Nephron (organoid): ENCODE measurements around the gene B4GALT1.
A peak's percentile ranks its signal among the peaks of the same experiment; 100 is the strongest.

ENCODE experiments used
- H3K27ac Mint-ChIP-seq, 3 experiments: 2 replicates each; pipeline ENCODE4 v1.8.0; 2020; ENCODE audit warnings: mixed read lengths in 3 of 3, mild to moderate bottlenecking in 2 of 3, moderate library complexity in 1 of 3
- H3K27me3 Mint-ChIP-seq: 2 replicates; pipeline ENCODE4 v1.8.0; 2021; ENCODE audit warnings: low read depth, mild to moderate bottlenecking, moderate library complexity, mixed read lengths
- H3K36me3 Mint-ChIP-seq: 2 replicates; pipeline ENCODE4 v1.8.0; 2020; ENCODE audit warnings: low read depth, mixed read lengths
- H3K4me1 Mint-ChIP-seq: 2 replicates; pipeline ENCODE4 v1.8.0; 2020; ENCODE audit warnings: mixed read lengths
- H3K4me3 Mint-ChIP-seq, 3 experiments: 2 replicates each; pipeline ENCODE4 v1.8.0; 2020; ENCODE audit warnings: mild to moderate bottlenecking in 3 of 3, mixed read lengths in 3 of 3, moderate library complexity in 2 of 3
- H3K9me3 Mint-ChIP-seq: 2 replicates; pipeline ENCODE4 v1.8.0; 2020; ENCODE audit warnings: mixed read lengths
- TF ChIP-seq, protein P1 (sequence below), 3 experiments: fragments of 200-600 bp; sonication (generic); IDR thresholded peaks; one replicate each; pipeline ENCODE4 v1.5.0; 2021; ENCODE audit warnings: antibody characterized with exemption in 3 of 3; ENCODE audit not compliant: unreplicated experiment in 3 of 3

Gene B4GALT1

DNA sequence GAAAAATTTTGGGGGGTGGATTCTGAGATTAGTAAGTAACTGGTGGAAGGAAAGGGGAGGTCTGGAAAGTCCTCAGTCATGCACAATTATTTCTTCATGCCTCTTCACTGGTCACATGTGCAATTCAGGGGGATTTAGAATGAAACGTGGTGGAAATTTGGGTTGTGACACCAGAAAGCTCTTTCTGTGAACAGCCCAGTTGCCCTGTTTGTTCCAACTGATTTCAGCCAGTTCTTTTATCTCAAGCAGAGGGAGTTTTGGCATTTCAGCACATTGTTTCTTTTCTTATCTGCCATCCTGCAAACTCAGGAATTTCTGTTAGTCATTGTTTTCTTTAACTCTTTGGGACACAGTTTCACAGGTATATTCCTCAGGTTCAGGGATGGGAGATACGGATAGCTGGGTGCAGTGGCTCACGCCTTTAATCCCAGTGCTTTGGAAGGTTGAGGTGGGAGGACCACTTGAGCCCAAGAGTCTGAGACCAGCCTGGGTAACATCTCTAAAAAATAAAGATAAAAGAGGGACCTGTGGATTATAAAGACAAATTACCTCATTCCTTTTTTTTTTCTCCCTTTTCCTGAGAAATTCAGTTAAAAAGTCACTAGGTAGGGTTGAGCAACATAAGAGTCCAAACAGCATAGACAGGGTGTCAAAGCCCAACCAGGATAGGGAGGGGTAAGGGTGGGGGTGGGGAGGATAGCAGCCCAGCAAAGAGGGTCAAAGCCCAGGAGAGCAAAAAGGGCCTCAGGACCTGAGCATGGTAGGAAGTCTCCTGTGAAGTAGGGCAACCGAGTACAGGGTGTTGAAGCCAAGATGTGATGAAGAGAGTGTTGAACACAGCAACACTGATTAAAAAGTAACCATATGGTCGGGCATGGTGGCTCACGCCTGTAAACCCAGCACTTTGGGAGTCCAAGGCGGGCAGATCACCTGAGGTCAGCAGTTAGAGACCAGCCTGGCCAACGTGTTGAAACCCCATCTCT lies 5.4 kb upstream of the B4GALT1 start:
- Mint-ChIP-seq H3K4me3 (peak overlapping the region in 2 of 3 experiments; percentile 15 to 26), H3K4me1 (peaks cover 32% of the 10 kb centered on the region), H3K27me3 (peaks cover 4% of the 10 kb centered on the region), H3K9me3 (no peaks in the 10 kb centered on the region), H3K27ac (peak overlapping the region; percentile 89 to 97 (median 95)), H3K36me3 (no peaks in the 10 kb centered on the region)
- TF ChIP-seq, protein P1, sequence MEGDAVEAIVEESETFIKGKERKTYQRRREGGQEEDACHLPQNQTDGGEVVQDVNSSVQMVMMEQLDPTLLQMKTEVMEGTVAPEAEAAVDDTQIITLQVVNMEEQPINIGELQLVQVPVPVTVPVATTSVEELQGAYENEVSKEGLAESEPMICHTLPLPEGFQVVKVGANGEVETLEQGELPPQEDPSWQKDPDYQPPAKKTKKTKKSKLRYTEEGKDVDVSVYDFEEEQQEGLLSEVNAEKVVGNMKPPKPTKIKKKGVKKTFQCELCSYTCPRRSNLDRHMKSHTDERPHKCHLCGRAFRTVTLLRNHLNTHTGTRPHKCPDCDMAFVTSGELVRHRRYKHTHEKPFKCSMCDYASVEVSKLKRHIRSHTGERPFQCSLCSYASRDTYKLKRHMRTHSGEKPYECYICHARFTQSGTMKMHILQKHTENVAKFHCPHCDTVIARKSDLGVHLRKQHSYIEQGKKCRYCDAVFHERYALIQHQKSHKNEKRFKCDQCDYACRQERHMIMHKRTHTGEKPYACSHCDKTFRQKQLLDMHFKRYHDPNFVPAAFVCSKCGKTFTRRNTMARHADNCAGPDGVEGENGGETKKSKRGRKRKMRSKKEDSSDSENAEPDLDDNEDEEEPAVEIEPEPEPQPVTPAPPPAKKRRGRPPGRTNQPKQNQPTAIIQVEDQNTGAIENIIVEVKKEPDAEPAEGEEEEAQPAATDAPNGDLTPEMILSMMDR (IDR thresholded peaks at IDR 0.05; ENCODE audit: unreplicated experiment in 3 of 3), result no peak

DNA sequence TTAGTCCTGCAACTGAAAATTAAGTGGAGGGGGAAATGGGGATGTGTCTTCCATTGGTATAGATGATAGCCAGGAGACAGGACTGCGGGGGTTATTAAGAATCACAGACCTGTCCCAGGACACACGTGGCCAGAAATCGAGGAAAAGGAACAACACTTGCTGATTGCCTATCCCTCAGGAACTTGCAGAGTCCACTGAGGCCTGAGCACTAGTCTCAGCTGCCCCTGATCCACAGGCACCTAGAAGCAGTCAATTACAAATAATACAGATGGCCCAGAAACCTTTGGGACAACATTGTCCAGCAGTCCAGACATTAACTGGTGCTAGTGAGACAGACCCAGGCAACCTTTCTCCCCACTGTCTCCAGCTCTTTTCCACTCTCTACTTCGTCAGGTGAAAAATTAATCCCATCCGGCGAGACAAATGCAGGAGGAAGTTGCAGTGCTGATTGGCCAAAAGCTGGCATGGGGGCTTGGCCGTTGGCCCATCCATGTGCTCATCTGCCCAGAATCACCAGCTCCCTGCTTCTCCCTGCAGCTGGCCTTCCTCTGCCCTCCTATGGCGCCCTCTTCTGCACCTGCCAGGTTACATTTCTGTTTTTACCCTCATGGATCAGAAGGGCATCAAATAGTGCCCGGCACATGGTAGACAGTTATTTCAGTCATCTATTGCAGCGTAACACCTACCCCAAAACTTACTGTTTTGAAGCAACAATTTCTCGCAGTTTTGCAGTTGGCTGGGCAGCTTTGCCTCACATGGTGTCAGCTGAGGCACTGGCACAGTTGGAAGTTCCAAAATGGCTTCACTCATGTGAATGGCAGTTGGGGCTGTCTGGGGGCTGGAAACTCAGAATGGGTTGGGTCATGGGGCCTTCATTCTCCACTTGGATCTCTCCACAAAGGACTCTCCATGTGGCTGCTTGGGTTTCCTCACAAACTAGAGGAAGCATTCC lies 3.6 kb upstream of the B4GALT1 start:
- no peaks in the 10 kb centered on the region for H3K36me3 Mint-ChIP-seq
- TF ChIP-seq, protein P1 (IDR thresholded peaks at IDR 0.05; ENCODE audit: unreplicated experiment in 3 of 3), result peak in 2 of 3 experiments; percentile 16 to 18
- no peaks in the 10 kb centered on the region for H3K9me3 Mint-ChIP-seq
- H3K4me3 Mint-ChIP-seq, result peak overlapping the region; percentile 6 to 52 (median 12)
- peaks cover 37% of the 10 kb centered on the region for H3K4me1 Mint-ChIP-seq
- H3K27me3 Mint-ChIP-seq, result peaks cover 4% of the 10 kb centered on the region
- H3K27ac Mint-ChIP-seq, result peak overlapping the region; percentile 80 to 97 (median 80)

DNA sequence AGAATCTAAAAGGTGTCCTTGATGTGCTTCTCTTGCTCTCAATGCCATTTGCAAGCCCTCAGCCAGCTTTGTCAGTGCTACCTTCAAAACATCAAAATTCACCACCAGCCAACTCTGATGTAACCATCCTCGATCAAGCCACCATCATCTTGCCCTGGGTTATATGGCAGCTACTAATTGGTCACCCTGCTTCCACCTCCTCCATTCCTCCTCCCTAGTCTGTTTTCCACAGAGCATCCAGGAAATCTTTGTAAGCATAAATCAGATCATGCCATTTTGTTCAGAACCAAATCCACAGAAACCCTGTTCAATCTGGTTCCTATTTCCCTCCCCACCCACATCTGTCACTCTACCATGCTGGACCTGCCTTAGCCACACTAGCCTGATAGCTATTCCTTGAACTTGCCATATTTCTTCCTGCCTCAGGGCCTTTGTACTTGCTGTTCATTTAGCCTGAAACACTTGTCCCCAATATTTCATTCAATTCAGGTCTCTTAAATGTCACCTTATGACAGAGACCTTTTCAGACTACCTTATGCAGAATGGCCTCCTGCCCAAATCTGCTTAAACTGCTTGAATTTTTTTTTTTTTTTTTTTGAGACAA lies 1.9 kb upstream of the B4GALT1 start:
- H3K27ac Mint-ChIP-seq, result peak overlapping the region; percentile 56 to 73 (median 62)
- H3K4me3 Mint-ChIP-seq, result peak overlapping the region; percentile 63 to 91 (median 80)
- H3K4me1 Mint-ChIP-seq, result peaks cover 52% of the 10 kb centered on the region
- no peaks in the 10 kb centered on the region for H3K9me3 Mint-ChIP-seq
- TF ChIP-seq, protein P1 (IDR thresholded peaks at IDR 0.05; ENCODE audit: unreplicated experiment in 3 of 3), result no peak
- H3K27me3 Mint-ChIP-seq, result peaks cover 4% of the 10 kb centered on the region
- H3K36me3 Mint-ChIP-seq, result no peaks in the 10 kb centered on the region

DNA sequence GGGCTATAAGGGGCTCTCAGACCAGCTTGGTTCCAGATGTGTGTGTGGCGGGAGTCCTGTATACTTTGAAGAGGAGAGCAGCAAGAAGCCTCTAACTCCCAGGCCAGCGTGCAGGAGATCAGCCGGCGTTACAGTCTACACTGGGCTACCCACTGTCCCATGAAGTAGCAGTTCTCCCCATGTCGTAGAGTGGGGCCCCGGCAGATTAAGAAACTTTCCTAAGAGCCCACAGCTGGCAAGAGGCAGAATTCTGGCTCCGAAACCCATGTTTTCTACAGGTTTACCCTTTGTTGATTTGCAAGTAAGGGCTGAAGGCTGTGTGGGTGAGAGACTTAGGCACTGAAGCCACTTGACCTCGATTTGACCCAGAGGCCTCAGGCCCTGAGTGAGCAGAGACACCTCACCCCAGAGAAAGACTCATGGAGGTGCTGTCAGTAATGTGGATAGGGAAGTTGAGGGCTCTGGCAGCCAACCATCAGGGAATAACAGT lies 881 bp upstream of the B4GALT1 start:
- peak overlapping the region; percentile 80 to 96 (median 91) for H3K4me3 Mint-ChIP-seq
- H3K4me1 Mint-ChIP-seq, result peaks cover 61% of the 10 kb centered on the region
- H3K27me3 Mint-ChIP-seq, result peaks cover 4% of the 10 kb centered on the region
- no peaks in the 10 kb centered on the region for H3K9me3 Mint-ChIP-seq
- peak overlapping the region; percentile 62 to 96 (median 96) for H3K27ac Mint-ChIP-seq
- TF ChIP-seq, protein P1 (IDR thresholded peaks at IDR 0.05; ENCODE audit: unreplicated experiment in 3 of 3), result no peak
- no peaks in the 10 kb centered on the region for H3K36me3 Mint-ChIP-seq
